ENCODE measurements around the gene SEC61A2.

DNA sequence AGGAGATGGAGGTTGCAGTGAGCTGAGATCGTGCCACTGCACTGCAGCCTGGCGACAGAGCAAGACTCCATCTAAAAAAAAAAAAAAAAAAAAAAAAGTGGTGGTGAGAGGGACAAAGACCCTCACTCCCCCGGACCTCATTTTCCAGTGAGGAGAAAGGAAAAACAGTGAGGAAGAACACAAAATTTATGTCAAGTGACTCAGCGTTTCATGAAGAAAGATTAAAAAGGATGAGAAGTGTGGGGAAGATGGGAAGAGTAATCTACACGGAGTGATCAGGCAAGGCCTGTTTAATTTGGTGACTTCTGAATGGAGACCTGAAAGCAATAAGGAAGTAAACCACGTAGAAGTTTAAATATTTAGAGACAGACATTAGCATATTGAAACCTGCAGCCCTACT, 59.2 kb downstream of the SEC61A2 start:
- no peak for TF ChIP-seq NFIC (IDR thresholded peaks at IDR 0.05)
- TF ChIP-seq REST (IDR thresholded peaks at IDR 0.05; ENCODE audit: low read depth): no peak
- no peak for TF ChIP-seq RAD21 (IDR thresholded peaks at IDR 0.05; ENCODE audit: low read depth)
- no peak for TF ChIP-seq FOXM1 (IDR thresholded peaks at IDR 0.05; ENCODE audit: borderline replicate concordance, low read depth)
- TF ChIP-seq EP300 (IDR thresholded peaks at IDR 0.05; ENCODE audit: borderline replicate concordance): no peak
- TF ChIP-seq ZBTB7A (IDR thresholded peaks at IDR 0.05; ENCODE audit: low read depth): no peak

All from Ishikawa (cell line).